Esophagus muscularis mucosa (tissue), 3 donors: Measurements from ENCODE around the gene PLXDC2.

ENCODE experiments used
- CTCF ChIP-seq, 3 experiments: fragments of 200-600 bp in 2 of 3; fragments of 450-650 bp in 1 of 3; sonication (generic) in 2 of 3; IDR thresholded peaks; one replicate each; pipeline ENCODE4 v1.5.1; 2017 to 2019; ENCODE audit warnings: antibody characterized with exemption in 3 of 3, mild to moderate bottlenecking in 2 of 3, moderate library complexity in 1 of 3
- POLR2AphosphoS5 ChIP-seq, 2 donors: sonication (generic); formaldehyde crosslinking; IDR thresholded peaks; one replicate each; pipeline ENCODE4 v1.6.1; 2017; ENCODE audit warnings: antibody characterized with exemption in 2 of 2

DNA sequence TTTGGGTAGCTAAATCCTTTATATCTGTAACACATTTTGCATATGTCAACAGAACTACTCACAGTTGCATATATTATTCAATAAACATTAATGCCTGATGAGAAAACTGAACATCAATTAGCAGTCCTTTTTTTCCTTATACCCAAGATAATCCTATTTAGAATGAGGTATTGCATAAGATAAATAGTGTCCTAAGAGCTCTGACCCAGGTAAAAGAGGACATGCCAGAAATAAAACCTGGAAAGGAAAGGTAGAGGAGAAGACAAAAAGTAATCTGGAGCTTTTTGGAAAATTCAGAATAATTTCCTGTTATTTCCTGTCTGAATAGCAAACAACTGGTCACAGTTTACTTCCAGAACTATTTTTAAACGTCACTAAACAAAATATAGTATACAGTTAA is 204.4 kb downstream of the PLXDC2 start:
- TF ChIP-seq CTCF (IDR thresholded peaks at IDR 0.05) (no peak), POLR2AphosphoS5 (IDR thresholded peaks at IDR 0.05) (no peak)
